UCSD-AML1 (cell line): ENCODE data around the gene MPPED1.

ENCODE experiments used
- DNase-seq: peaks from one replicate; lab custom pipeline; 2025; ENCODE audit not compliant: unreplicated experiment; lab: John Stamatoyannopoulos, UW

MPPED1 gene

DNA sequence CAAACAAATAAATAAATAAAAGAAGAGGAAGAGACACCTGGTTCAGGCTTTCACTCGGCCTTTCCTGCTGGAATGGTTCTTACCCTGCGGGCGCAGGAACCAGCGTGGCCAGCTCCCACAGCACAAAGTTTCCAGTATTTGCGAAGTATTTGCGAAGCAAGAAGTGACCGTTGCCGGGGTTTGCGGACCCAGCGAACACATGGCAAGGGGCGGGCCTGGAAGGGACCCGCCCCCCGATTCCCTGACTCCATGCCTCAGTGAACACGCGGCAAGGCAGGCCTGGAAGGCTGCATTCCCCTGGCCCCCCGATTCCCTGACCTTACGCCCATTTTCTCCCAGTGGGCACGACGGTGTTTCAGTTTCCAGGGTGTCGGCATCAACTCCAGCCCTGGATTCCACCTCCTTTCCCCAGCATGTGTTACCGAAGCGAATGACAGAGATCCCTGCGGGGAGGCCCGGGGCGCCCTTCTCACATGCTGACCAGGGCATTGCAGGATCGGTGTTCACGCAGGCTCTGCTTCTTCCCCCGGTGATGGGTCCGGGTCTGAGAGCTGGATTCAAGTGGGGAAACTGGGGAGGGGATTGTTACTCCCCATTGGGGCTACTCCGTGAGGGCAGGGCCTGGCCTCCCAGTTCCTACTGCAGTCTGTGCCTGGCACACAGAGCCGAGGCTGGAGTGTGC is 102.8 kb downstream of the MPPED1 start:
- DNase-seq, result no peak

DNA sequence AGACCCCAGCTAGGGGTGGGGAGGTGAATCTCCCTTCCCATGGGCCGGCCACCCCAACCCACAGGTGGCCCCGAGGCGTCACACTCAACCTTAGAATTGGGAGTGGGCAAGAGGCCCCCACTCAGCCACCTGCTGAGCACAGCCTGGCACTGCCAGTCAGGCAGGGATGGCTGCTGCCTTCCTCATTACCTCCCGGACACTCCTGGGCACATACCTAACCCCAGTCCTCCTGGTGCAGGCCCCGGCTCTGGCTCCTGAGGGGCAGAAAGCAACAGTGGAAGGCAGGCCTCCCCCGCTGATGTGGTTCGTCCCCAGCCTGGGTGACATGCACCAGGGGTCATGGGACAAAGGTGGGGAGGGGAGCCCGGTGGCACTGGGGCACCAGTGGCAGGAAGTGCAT is 103.6 kb downstream of the MPPED1 start:
- no peak for DNase-seq

DNA sequence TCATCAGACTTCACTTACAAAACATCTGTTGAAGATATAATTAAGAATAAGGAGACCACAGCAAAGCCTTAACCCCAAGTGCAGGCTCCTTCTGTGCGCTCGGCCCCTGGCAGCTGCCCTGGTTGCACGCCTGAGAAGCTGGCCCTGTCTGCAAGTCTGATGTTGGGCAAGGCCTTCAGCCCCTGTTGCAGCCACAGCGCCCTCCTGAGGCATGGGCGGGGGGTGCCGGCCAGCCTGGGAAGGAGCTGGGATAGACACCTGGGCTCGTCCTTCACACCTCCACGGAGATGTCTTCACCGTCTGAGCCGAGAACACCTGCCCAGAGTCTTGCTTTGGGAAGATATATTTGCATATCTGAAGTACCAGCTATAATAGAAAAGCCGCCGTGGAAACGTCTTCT is 104.1 kb downstream of the MPPED1 start:
- DNase-seq, result no peak

DNA sequence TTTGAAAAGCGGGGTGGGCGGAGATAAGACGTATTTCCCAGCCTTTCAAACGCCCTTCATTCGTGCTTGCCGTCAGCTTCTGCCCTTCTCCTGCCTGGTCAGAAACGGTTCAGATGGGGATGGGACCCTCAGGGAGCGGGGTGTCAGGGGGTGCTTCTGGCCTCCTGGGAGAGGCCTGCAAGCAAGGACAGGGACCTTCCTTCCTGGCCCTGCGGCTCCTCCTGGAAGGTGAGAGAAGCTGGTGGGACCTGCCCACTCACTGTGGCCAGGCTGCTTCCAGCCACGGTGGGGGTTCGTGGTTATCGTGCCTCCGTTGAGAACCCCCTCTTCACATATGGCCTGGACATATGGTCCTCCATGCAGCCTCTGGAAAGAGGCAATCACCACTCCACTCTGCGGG is 104.6 kb downstream of the MPPED1 start:
- DNase-seq, result no peak

DNA sequence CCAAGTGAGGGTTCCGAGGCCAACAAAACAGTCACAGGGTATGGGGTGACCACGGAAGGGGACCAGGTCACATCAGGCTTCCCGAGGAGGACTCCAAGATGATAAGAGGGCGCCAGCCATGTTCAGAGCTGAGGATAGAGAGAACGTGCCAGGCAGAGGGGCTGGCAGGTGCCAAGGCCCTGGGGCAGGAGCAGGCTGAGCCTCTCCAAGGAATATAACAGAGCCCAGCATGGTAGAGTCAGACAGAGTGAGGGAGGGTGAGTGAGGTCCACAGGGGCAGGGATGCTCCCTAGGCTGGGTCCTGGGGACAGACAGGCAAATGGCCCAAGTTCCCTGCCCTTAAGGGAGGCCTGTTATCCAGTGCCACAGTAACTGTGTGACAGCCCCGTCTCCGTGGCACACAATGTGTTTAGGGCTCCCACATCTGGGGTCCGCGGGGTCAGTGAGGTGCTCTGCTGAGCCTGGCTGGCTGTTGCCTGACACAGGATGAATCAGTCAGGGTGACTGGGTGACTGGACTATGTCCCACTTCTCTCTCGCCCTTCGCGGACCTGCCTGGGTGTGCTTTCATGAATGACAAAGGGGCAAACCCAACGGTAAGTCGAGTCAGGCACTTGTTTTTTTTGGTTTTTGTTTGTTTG is 105.3 kb downstream of the MPPED1 start:
- DNase-seq, result no peak

DNA sequence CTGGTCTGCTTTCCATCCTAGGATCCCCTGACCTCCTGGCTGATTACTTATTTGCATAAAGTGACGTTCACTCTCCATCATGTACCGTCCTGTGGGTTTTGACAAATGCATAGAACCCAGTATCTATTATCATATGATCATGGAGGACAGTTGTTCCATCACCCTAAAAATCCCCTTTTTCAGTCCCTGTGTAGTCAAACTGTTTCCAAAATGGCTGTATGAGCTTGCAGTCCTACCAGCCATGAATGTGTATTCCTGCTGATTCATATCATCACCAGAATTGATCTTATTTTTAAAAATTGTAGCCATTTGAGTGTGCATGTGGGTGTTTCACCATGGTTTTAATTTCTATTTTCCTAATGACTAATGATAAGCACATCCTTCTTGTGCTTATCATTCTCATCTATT is 108.8 kb downstream of the MPPED1 start:
- DNase-seq, result no peak

DNA sequence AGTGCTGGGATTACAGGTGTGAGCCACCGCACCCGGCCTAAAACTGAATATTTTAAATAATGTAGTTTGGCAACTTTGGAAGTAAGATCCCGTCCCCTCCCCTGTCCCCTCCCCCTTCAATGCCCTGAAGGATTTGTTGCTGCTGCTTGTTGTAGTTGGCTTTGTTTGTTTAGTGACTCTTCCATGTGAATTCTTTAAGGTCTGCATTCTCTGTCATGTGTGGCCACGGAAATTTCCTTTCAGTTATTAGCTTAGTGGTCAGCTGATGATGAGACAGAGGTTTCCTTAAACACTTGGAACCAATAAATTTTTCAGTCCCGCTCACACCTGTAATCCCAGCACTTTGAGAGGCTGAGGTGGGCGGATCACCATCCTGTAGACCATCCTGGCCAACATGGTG is 109.9 kb downstream of the MPPED1 start:
- no peak for DNase-seq

DNA sequence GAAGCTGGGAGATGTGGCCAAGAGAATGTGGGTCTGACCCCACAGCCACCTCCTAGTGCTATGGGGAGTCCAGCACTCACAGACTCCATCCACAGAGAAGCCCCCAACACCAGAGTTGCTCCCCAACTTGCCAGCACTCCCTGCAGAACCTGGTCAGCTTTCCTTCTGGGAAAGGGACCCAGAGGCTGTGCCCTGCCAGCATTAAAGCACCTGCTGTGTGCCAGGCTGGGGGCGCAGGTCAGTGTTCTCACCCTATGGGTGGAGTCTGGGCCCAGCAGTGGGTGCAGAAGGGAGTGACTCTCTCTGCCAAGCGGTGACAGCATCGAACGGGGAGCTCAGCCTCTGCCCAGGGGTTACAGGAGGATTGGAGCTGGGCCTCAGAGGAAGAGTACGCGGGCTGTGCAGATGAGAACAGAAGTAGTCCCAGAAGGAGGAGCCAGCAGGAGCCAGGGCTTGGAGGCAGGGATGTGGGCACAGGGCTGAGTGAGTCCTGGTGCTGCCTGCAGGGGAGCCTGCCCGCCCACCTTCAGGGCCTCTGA is 114.4 kb downstream of the MPPED1 start:
- DNase-seq, result no peak

DNA sequence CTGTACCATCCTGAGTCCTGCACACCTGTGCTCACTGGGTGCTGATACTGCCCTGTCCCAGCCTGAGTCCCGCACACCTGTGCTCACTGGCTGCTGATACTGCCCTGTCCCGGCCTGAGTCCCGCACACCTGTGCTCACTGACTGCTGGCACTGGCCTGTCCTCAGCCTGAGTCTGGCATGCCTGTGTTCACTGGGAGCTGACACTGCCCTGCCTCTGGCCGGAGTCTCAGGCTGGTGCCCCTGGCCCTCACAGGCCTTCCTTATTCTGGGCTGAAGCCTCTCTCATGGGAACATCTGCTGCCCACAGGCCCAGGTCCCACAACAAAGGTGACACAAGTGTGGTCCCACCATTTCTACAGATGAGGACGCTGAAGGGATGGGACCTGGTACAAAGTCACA is 115.1 kb downstream of the MPPED1 start:
- no peak for DNase-seq

DNA sequence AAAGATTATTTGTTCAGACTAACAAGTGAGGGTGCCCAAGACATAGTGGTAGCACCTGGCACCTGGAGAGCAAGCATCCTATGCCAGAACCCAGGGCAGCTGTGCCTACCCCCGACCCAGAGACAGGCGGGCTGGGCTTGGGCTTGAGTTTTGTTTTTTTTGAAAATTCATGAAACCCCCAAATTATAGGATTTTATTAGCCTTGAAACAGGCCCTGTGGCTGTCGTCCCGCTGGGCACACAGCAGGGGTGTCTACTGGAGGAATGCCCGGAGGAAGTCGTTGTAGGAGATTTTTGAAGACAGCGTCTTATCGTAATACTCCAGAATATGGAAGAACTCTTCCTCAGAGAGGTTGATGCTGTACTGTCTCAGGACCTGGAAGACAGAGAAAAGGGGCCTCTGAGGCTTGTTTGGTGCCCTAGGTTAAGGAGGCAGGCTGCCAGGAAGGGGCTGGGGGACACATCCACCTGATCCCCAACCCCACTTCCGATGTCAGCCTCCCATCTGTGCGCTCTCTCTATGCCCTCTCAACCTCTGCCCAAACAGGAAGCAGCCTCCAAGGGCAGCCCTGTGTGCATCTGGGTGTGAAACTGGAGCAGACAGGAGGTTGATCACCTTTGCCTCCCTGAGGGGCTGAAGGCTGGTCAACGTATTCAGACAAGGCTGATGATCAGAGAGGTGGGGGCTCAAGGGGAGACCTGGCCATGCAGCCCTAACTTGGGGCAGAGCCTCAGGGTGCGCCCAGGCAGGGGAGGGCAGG is 117.0 kb downstream of the MPPED1 start:
- no peak for DNase-seq

DNA sequence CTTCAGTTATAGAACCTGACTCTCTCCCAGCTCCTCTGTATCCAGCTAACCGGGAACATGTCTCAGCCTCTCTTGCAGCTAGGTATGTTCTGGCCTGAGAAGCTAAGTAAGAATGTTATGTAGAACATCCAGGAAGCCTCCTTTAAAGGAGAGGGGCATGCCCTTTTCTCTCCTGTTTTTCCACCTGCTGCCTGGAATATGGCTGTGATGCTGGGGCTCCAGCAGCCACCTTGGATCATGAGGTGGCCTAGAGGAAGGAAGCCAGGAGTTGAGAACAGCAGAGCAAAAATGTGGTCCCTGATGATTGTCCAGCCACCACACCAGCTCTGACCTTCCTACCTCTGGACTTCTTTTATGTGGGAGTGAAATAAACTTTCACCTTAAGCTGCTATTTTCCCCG is 117.6 kb downstream of the MPPED1 start:
- no peak for DNase-seq

DNA sequence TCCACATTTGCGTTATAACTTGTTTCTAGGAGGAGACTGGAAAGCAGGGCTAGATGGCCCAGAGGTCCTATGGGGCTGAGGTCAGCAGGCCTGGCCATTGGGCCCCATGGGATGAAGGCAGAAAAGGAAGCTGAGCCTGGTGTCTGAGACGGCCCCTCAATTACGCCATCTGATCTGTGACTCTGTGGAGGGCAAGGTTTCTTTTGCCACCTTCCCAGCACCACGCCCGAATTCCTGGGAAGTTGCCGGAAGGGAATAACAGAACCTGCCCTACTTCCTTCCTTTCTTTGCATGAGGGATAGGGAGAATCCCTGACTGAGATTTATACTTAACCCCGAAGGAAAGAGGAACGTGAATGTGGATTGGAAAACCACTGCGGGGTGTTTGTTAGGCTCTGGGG is 118.1 kb downstream of the MPPED1 start:
- DNase-seq, result no peak

DNA sequence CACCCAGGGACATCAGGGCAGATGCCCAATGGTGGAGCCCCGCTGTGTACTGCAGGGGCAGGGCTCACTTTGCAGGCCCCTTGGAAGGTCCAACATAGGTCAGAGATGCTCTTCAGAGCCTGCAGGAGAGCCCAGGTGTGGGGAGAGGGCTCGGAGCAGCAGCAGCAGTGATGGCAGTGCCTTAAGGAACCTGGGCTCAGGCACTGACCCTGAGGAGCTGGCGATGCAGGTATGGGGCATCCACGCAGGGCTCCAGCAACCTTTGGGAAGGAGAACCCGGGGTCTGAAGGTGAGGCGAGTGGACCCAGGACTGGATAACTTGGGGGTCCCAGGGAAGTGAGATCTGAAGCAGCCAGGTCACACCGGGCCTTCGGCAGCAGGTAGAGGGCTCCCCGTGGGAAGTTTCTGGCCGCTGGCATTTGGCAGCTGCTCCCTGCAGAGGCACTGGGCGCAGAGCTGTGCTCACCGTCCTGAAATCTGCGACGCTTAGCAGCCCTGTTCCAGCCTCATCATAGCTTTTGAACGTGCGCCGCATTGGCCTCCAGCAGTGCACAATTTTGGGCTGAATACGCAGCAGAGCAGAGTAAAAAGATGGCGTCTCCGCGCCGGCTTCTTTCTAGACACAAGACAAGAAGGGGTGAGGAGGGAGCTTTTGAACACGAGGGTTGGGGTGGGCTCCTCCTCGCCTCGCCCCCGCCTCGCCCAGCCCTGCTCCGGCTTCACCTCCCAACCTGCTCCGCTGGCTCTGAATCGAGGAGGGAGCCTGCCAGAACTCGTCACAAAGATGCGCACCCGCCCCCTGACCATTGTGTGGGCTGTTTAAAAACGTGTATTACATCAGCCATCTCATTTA is 118.8 kb downstream of the MPPED1 start:
- DNase-seq, result no peak

DNA sequence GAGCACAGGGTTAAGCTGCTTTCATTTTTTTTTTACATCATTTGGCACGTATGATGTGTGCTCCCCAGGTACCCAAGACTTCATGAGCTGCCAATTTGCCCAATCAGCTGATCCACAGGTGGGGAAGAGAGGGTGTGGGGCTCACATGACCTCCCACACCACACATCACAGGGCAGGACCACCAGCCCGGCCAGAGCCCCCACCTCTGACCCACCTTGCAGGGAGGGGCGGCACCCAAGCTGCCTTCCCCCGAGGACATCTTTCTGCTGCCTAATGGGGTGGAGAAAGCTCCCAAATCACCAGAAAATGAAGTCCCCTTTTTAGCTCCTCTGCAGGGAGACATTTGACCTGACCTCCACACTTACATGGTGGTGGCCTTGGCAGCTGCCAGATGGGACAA is 119.8 kb downstream of the MPPED1 start:
- DNase-seq, result no peak

DNA sequence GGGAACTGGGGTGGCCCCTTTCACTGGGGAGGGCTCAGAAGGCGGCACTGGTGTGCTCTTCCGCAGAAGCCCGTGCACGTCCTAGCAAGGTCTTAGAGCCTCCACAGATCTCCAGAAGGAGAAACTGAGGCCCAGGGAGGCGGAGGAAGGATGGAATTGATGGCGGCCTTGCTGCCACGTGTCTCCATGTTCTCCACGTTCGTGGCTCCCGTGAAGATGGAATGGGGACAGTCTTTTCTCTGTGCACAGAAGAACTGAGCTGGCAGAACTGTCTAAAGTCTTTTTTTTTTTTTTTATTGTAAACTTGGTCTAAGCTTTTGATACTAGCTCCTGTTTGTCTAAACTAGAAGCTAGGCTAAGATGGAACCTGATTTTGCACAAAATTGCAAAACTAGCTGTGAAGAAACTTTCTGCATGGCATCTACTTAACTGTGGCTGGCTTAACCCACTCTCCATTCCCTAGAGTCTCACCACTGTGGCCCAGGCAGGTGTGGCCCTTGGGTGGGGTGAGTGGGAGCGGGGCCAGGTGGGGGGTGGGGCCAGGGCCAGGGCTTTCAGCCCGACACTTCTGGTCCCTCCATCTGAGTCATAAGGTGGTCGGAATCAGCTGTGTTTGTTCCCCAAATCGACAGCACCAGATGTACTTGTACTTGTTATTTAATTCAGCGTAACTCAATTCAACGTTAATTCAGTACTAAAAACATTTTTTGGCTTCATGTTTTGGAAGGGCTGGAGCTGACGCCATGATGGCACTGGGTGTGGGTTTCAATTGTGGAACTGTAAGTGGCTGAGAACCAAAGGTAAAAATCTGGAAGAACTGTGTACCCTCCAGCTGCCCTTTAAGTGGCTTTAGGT is 120.7 kb downstream of the MPPED1 start:
- no peak for DNase-seq

DNA sequence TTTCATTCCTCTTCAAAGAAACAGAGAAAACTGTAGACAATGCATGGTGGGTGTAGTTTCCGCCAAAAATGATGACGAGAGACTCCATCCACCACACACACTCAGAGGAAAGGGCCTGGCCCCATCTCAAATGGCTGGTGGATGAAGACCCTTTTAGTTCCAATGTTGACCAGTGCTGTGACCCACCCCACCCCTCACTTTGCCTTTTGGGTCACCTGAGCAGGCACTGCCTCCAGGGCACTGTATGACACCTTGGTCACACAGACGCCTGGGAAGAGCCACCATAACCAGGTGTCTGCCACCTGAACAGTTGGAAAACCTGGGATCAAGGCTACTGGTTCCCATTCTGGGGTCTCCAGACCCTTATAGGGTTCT is 121.3 kb downstream of the MPPED1 start:
- no peak for DNase-seq

DNA sequence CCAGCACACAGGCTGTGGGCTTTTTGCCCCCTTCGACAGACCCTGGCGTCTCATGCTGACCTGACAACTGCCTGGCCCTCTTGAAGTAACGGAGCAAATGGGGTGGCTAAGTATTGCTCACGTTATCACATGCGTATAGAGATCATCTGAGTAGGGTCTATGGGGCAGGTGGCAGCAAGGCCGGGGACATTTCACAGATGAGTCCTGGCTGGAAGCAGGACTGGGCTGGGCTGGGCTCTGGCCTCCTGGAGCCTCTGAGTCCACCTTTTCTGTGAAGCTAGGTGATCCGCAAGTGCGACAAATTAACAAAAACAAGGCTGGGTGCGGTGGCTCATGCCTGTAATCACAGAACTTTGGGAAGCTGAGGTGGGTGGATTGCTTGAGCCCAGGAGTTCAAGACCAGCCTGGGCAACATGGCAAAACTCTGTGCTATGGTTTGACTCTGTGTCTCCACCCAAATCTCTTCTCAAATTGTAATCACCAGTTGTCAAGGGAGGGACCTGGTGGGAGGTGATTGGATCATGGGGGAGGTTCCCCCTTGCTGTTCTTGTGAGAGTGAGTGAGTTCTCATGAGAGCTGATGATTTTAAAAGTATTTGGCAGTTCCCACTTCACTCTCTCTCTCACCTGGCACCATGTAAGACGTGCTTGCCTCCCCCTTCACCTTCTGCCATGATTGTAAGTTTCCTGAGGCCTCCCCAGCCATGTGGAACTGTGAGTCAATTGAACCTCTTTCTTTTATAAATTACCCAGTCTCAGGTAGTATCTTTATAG is 122.0 kb downstream of the MPPED1 start:
- DNase-seq, result no peak

DNA sequence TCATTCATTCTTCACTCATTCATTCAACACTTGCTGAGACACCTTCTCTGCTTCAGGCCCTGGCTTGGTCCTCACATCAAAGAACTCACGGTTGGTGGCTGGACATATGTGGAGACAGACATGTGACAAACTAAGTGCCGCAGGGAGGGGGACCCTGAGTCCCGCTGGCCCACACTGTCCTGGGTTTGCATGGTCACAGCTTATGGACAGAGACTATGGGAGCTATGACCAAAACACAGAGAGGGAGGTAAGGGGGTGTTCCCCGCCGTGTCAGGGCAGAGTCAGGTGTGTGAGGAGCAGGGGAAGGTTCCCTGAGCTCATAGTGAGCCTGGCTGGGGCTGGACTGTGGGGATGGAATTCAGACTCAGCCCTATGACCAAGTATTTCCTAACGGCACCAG is 123.1 kb downstream of the MPPED1 start:
- no peak for DNase-seq

DNA sequence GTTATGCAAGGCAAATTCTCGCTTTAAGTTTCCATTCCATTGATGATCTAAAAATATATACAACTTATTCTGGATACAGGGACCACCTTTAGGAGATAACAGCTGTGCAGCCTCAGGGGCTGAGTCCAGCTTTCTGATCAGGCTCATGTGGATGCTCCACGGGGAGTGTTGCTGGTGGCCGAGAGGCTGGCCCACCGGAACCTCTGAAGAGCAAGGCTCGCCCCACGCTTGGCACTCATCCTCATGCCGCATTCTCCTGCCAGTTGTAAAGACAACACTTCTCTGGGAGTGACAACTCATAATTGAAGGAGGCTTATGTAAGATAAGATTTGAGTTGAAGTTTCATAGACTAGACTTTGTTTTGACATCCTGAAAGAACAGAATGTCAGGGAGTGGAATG is 123.5 kb downstream of the MPPED1 start:
- DNase-seq, result no peak

DNA sequence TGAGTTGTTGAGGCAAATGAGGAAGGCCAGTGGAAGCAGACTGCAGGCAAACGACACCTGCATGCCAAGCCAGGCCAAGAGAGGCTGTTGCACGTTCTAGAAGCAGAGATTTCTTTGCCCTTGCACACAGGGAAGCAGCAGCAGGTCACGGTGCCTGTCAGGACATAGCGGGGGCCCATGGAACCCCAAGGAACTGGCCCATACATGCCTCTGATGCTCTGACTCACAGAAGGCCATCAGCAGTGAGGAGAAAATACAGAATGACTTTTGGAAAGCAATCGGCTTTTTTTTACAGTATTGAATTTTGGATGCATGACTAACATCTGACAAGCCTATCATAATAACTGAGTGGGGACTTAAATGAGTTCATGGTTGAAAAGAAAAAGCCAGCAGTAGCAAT is 123.9 kb downstream of the MPPED1 start:
- DNase-seq, result no peak
